Measurements from ENCODE around the gene KMT5C. TPM values are rescaled to one million over a fixed set of nuclear protein-coding genes. Genes with fewer than 3 reads are reported as not detected.
A peak's percentile ranks its signal among the peaks of the same experiment; 100 is the strongest.

KMT5C gene
- total and polyA plus RNA-seq, 7 experiments from 2014 or later: 0.84 to 63.3 (median 23.4) TPM

- H3K27ac Mint-ChIP-seq: no peak overlapping the region
- DNase-seq (no peak), ATAC-seq (no peak)
- H3K36me3 ChIP-seq (ENCODE audit: control insufficient read depth in 2 of 3, insufficient read depth in 3 of 3, low read length in 3 of 3): no peaks in the 10 kb centered on the region
- ChIA-PET CTCF (no interaction called here), POLR2A (no interaction called here)
- peak overlapping the region in 1 of 10 donors; percentile 58 for H3K4me3 Mint-ChIP-seq
- H3K36me3 Mint-ChIP-seq: peaks cover 0 to 6% (median 4%) of the 10 kb centered on the region in 5 donors
- H3K27ac ChIP-seq (ENCODE audit: low read depth, low read length): no peak overlapping the region
- H3K9me3 Mint-ChIP-seq: peaks cover 0 to 5% (median 0%) of the 10 kb centered on the region in 11 donors
- no peak overlapping the region for H3K4me3 ChIP-seq (ENCODE audit: low read length)
- no peaks in the 10 kb centered on the region for H3K4me1 ChIP-seq (ENCODE audit: control insufficient read depth in 2 of 2, insufficient read depth in 2 of 2, low read length in 2 of 2)
- H3K27me3 ChIP-seq (ENCODE audit: control insufficient read depth in 2 of 2, insufficient read depth in 2 of 2, low read length in 2 of 2): peaks cover 3 to 9% of the 10 kb centered on the region in 2 donors
- peaks cover 16 to 42% (median 22%) of the 10 kb centered on the region in 5 donors for H3K27me3 Mint-ChIP-seq
- H3K9me3 ChIP-seq (ENCODE audit: control insufficient read depth in 2 of 3, low read length in 3 of 3): no peaks in the 10 kb centered on the region
- intact Hi-C loops (cut with micrococcal nuclease): no loop called here
- H3K4me1 Mint-ChIP-seq: peaks cover 2 to 12% (median 7%) of the 10 kb centered on the region in 7 donors
Measured at GRCh38 chr19:55366790-55367189, 27.1 kb downstream of the KMT5C start.

- no peaks in the 10 kb centered on the region for H3K9me3 ChIP-seq (ENCODE audit: control insufficient read depth in 2 of 3, low read length in 3 of 3)
- ATAC-seq: no peak
- Mint-ChIP-seq H3K27ac (no peak overlapping the region), H3K4me3 (peak overlapping the region in 2 of 10 donors; percentile 5 to 58), H3K4me1 (peaks cover 2 to 17% (median 8%) of the 10 kb centered on the region in 7 donors), H3K27me3 (peaks cover 22 to 48% (median 27%) of the 10 kb centered on the region in 5 donors), H3K9me3 (peaks cover 0 to 5% (median 0%) of the 10 kb centered on the region in 11 donors), H3K36me3 (peaks cover 0 to 6% (median 4%) of the 10 kb centered on the region in 5 donors)
- POLR2A ChIA-PET: interaction anchor here (1.5 kb wide), 1 partner anchor 20 kb away, joined by 4 read pairs; no protein-coding TSS in a partner anchor
- CTCF ChIA-PET: interaction anchor here (1.4 kb wide), 1 partner anchor 16 kb away, joined by 4 read pairs; the partner anchor contains the start of gene TMEM238
- H3K4me3 ChIP-seq (ENCODE audit: low read length): no peak overlapping the region
- H3K27me3 ChIP-seq (ENCODE audit: control insufficient read depth in 2 of 2, insufficient read depth in 2 of 2, low read length in 2 of 2): peaks cover 3 to 18% of the 10 kb centered on the region in 2 donors
- H3K27ac ChIP-seq (ENCODE audit: low read depth, low read length): no peak overlapping the region
- DNase-seq: no peak
- no peaks in the 10 kb centered on the region for H3K36me3 ChIP-seq (ENCODE audit: control insufficient read depth in 2 of 3, insufficient read depth in 3 of 3, low read length in 3 of 3)
- no peaks in the 10 kb centered on the region for H3K4me1 ChIP-seq (ENCODE audit: control insufficient read depth in 2 of 2, insufficient read depth in 2 of 2, low read length in 2 of 2)
- intact Hi-C loops (cut with micrococcal nuclease): no loop called here
Measured at GRCh38 chr19:55368106-55368505, 28.4 kb downstream of the KMT5C start.

GRCh38 chr19:55368701-55369563 lies 29.3 kb downstream of the KMT5C start:
- Mint-ChIP-seq H3K9me3 (peaks cover 0 to 5% (median 0%) of the 10 kb centered on the region in 11 donors), H3K36me3 (peaks cover 0 to 6% (median 4%) of the 10 kb centered on the region in 5 donors), H3K4me1 (peaks cover 6 to 17% (median 12%) of the 10 kb centered on the region in 7 donors), H3K27ac (no peak overlapping the region), H3K4me3 (peak overlapping the region in 3 of 10 donors; percentile 33 to 58 (median 41)), H3K27me3 (peaks cover 27 to 54% (median 32%) of the 10 kb centered on the region in 5 donors)
- no peaks in the 10 kb centered on the region for H3K36me3 ChIP-seq (ENCODE audit: control insufficient read depth in 2 of 3, insufficient read depth in 3 of 3, low read length in 3 of 3)
- ATAC-seq (peak; percentile 34), DNase-seq (peak in 1 of 9 donors; percentile 63)
- H3K27ac ChIP-seq (ENCODE audit: low read depth, low read length): no peak overlapping the region
- no peaks in the 10 kb centered on the region for H3K9me3 ChIP-seq (ENCODE audit: control insufficient read depth in 2 of 3, low read length in 3 of 3)
- ChIA-PET CTCF (interaction anchor here (1.4 kb wide), 1 partner anchor 16 kb away, joined by 4 read pairs; the partner anchor contains the start of gene TMEM238), POLR2A (interaction anchor here (1.0 to 1.5 kb wide), 2 partner anchors 19 to 30 kb away, joined by 4 read pairs; no protein-coding TSS in a partner anchor)
- no peaks in the 10 kb centered on the region for H3K4me1 ChIP-seq (ENCODE audit: control insufficient read depth in 2 of 2, insufficient read depth in 2 of 2, low read length in 2 of 2)
- intact Hi-C loops (cut with micrococcal nuclease): no loop called here
- H3K4me3 ChIP-seq (ENCODE audit: low read length): no peak overlapping the region
- H3K27me3 ChIP-seq (ENCODE audit: control insufficient read depth in 2 of 2, insufficient read depth in 2 of 2, low read length in 2 of 2): peaks cover 3 to 23% of the 10 kb centered on the region in 2 donors

GRCh38 chr19:55369653-55370304 lies 30.1 kb downstream of the KMT5C start:
- intact Hi-C loops (cut with micrococcal nuclease): no loop called here
- DNase-seq (peak in 4 of 9 donors; percentile 32 to 41 (median 36)), ATAC-seq (peak; percentile 54)
- peak overlapping the region; percentile 75 to 90 (median 78) for H3K4me3 Mint-ChIP-seq
- ChIA-PET CTCF (interaction anchor here (1.4 kb wide), 1 partner anchor 15 kb away, joined by 4 read pairs; the partner anchor contains the start of gene TMEM238), POLR2A (interaction anchor here (1.0 kb wide), 1 partner anchor 31 kb away, joined by 4 read pairs; no protein-coding TSS in a partner anchor)
- H3K36me3 Mint-ChIP-seq: peaks cover 0 to 6% (median 4%) of the 10 kb centered on the region in 5 donors
- Histone ChIP-seq H3K36me3 (ENCODE audit: control insufficient read depth in 2 of 3, insufficient read depth in 3 of 3, low read length in 3 of 3) (no peaks in the 10 kb centered on the region), H3K9me3 (ENCODE audit: control insufficient read depth in 2 of 3, low read length in 3 of 3) (no peaks in the 10 kb centered on the region), H3K27me3 (ENCODE audit: control insufficient read depth in 2 of 2, insufficient read depth in 2 of 2, low read length in 2 of 2) (peaks cover 3 to 27% of the 10 kb centered on the region in 2 donors), H3K4me1 (ENCODE audit: control insufficient read depth in 2 of 2, insufficient read depth in 2 of 2, low read length in 2 of 2) (no peaks in the 10 kb centered on the region), H3K27ac (ENCODE audit: low read depth, low read length) (no peak overlapping the region), H3K4me3 (ENCODE audit: low read length) (peak overlapping the region; percentile 30)
- H3K27ac Mint-ChIP-seq: no peak overlapping the region
- peaks cover 6 to 17% (median 12%) of the 10 kb centered on the region in 7 donors for H3K4me1 Mint-ChIP-seq
- peaks cover 0 to 5% (median 0%) of the 10 kb centered on the region in 11 donors for H3K9me3 Mint-ChIP-seq
- H3K27me3 Mint-ChIP-seq: peaks cover 28 to 57% (median 33%) of the 10 kb centered on the region in 5 donors

GRCh38 chr19:55370305-55370988 lies 30.8 kb downstream of the KMT5C start, which contains the start of gene IL11:
IL11 (minus strand) TSS chr19:55370463; CDS start chr19:55370310, 153 bp downstream.
- Mint-ChIP-seq H3K9me3 (peaks cover 0 to 5% (median 0%) of the 10 kb centered on the region in 11 donors), H3K27ac (no peak within 1 kb of the TSS), H3K27me3 (peaks cover 30 to 57% (median 33%) of the 10 kb centered on the region in 5 donors), H3K4me1 (peaks cover 6 to 17% (median 12%) of the 10 kb centered on the region in 7 donors), H3K36me3 (peaks cover 0 to 6% (median 4%) of the 10 kb centered on the region in 5 donors), H3K4me3 (peak within 1 kb of the TSS; percentile 75 to 90 (median 78))
- CTCF ChIA-PET: no interaction called here
- Histone ChIP-seq H3K27ac (ENCODE audit: low read depth, low read length) (no peak within 1 kb of the TSS), H3K4me3 (ENCODE audit: low read length) (peak within 1 kb of the TSS; percentile 30), H3K36me3 (ENCODE audit: control insufficient read depth in 2 of 3, insufficient read depth in 3 of 3, low read length in 3 of 3) (no peaks in the 10 kb centered on the region), H3K9me3 (ENCODE audit: control insufficient read depth in 2 of 3, low read length in 3 of 3) (no peaks in the 10 kb centered on the region), H3K4me1 (ENCODE audit: control insufficient read depth in 2 of 2, insufficient read depth in 2 of 2, low read length in 2 of 2) (no peaks in the 10 kb centered on the region), H3K27me3 (ENCODE audit: control insufficient read depth in 2 of 2, insufficient read depth in 2 of 2, low read length in 2 of 2) (peaks cover 3 to 27% of the 10 kb centered on the region in 2 donors)
- POLR2A ChIA-PET: no interaction called here
- intact Hi-C loops (cut with micrococcal nuclease): no loop called here
- no peak for DNase-seq
- ATAC-seq: no peak
